Parathyroid adenoma (tissue), 2 donors: ENCODE data around the gene RHBDD3.

Source experiments
- H2AFZ ChIP-seq: fragments of 300-600 bp; sonication (generic); one replicate; pipeline ENCODE4 v1.7.0; 2017; ENCODE audit warnings: antibody characterized with exemption, mild to moderate bottlenecking
- H3K27ac ChIP-seq: fragments of 300-600 bp; sonication (generic); one replicate; pipeline ENCODE4 v1.7.0; 2017
- H3K27me3 ChIP-seq: fragments of 300-600 bp; sonication (generic); one replicate; pipeline ENCODE4 v1.7.0; 2017; ENCODE audit warnings: low read length; ENCODE audit not compliant: control insufficient read depth, insufficient read depth
- H3K36me3 ChIP-seq: fragments of 300-600 bp; sonication (generic); one replicate; pipeline ENCODE4 v1.7.0; 2017; ENCODE audit warnings: low read length; ENCODE audit not compliant: control insufficient read depth, insufficient read depth
- H3K4me1 ChIP-seq: fragments of 300-600 bp; sonication (generic); one replicate; pipeline ENCODE4 v1.7.0; 2017; ENCODE audit warnings: control low read depth
- H3K4me2 ChIP-seq: fragments of 300-600 bp; sonication (generic); one replicate; pipeline ENCODE4 v1.7.0; 2017; ENCODE audit warnings: low read length
- H3K4me3 ChIP-seq: fragments of 300-600 bp; sonication (generic); one replicate; pipeline ENCODE4 v1.7.0; 2017; ENCODE audit warnings: low read depth, low read length
- H3K79me2 ChIP-seq: fragments of 300-600 bp; sonication (generic); one replicate; pipeline ENCODE4 v1.7.0; 2017; ENCODE audit warnings: control low read depth
- H3K9ac ChIP-seq: fragments of 300-600 bp; sonication (generic); one replicate; pipeline ENCODE4 v1.7.0; 2017; ENCODE audit warnings: mild to moderate bottlenecking
- H3K9me3 ChIP-seq: fragments of 300-600 bp; sonication (generic); one replicate; pipeline ENCODE4 v1.7.0; 2017; ENCODE audit warnings: low read length; ENCODE audit not compliant: control insufficient read depth
- TF ChIP-seq, protein P1 (sequence below): fragments of 300-600 bp; sonication (generic); IDR thresholded peaks from one replicate; pipeline ENCODE4 v1.7.0; 2017; ENCODE audit warnings: antibody characterized with exemption, mild to moderate bottlenecking
- donor health status: primary hyperparathyroidism.

Gene RHBDD3

DNA sequence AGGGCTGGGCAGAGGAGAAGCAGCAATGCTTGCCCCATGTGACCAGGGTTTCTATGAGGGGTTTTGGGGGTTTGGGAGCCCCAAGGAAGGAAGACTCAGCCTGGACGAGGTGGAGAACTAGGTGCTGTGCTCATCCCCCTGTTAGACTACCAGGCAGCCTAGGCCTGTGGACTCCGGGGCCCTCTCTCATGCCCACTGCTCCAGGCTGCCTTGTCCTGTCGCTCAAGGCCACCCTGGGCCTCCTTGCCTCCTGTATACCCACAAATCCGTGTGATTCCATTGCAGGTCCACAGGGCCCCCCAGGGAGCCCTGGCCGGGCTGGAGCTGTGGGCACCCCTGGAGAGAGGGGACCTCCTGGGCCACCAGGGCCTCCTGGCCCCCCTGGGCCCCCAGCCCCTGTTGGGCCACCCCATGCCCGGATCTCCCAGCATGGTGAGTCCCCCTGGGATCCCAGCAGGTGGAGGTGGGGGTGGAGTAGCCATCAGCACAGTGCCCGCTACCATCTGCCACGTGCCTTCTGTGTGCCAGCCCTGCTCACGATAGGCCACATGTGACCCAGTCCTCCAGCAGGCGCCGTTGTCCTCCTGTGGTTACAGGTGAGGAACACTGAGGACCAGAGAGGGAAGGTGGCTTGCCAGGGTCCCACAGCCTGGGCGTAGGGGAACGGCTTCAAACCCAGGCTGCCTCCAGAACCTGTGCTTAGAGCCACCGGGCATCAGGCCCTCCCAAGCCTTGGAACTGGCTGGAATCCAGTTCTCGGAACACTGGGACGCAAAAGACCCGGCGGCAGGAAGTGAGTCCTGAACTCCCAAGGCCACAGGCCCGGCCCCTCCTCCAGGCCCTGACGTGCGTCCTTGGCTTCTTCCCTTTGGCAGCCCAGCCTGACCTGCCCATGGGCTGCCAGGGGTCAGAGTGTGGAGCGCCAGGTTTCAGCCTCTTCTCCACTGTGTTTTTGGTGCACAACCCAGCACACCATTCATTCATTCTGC is 35.5 kb downstream of the RHBDD3 start:
- Histone ChIP-seq H3K27ac (no peak overlapping the region), H3K4me3 (no peak overlapping the region), H3K36me3 (no peaks in the 10 kb centered on the region), H3K9me3 (no peaks in the 10 kb centered on the region), H3K4me1 (no peaks in the 10 kb centered on the region), H2AFZ (no peak overlapping the region), H3K9ac (no peak overlapping the region), H3K79me2 (no peaks in the 10 kb centered on the region), H3K4me2 (no peak overlapping the region), H3K27me3 (no peaks in the 10 kb centered on the region)
- TF ChIP-seq, protein P1, sequence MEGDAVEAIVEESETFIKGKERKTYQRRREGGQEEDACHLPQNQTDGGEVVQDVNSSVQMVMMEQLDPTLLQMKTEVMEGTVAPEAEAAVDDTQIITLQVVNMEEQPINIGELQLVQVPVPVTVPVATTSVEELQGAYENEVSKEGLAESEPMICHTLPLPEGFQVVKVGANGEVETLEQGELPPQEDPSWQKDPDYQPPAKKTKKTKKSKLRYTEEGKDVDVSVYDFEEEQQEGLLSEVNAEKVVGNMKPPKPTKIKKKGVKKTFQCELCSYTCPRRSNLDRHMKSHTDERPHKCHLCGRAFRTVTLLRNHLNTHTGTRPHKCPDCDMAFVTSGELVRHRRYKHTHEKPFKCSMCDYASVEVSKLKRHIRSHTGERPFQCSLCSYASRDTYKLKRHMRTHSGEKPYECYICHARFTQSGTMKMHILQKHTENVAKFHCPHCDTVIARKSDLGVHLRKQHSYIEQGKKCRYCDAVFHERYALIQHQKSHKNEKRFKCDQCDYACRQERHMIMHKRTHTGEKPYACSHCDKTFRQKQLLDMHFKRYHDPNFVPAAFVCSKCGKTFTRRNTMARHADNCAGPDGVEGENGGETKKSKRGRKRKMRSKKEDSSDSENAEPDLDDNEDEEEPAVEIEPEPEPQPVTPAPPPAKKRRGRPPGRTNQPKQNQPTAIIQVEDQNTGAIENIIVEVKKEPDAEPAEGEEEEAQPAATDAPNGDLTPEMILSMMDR = no peak

DNA sequence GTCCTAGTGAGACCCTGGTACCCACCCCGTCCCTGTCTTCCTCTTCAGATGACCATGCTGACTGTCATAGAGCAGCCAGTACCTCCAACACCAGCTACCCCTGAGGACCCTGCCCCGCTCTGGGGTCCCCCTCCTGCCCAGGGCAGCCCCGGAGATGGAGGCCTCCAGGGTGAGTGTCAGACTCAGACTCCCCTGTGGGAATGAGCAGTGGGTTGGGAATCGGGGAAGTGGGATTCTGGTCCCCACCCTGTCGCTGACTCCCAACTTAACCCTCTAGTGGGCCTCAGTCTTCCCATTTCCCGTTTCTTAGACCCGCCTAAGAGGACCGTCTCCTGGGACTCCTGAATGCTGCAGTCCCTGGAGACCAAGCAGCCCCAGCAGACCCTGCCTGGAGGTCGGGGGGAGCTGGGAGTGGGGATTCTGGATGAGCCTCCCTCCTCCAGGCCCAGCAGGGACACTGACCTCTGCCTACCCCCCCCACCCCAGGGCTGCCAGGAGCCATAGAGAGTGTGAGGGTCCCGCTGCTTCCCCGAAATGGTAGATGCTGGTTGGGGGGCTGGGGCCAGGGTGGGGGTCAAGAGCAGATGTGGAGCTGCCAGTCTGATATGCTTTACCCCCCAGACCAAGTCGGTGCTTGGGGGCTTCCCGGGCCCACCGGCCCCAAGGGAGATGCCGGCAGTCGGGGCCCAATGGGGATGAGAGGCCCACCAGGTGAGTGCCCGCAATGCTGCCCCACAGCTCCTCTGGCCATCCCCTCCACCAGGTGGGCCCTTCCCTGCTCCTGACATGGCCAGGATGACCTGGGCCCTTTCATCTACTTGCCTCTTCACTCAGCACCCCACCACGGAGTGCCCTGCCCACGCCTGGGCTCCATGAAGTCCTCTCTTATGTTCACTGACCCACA is 36.6 kb downstream of the RHBDD3 start:
- no peaks in the 10 kb centered on the region for H3K4me1 ChIP-seq
- H3K4me2 ChIP-seq = no peak overlapping the region

DNA sequence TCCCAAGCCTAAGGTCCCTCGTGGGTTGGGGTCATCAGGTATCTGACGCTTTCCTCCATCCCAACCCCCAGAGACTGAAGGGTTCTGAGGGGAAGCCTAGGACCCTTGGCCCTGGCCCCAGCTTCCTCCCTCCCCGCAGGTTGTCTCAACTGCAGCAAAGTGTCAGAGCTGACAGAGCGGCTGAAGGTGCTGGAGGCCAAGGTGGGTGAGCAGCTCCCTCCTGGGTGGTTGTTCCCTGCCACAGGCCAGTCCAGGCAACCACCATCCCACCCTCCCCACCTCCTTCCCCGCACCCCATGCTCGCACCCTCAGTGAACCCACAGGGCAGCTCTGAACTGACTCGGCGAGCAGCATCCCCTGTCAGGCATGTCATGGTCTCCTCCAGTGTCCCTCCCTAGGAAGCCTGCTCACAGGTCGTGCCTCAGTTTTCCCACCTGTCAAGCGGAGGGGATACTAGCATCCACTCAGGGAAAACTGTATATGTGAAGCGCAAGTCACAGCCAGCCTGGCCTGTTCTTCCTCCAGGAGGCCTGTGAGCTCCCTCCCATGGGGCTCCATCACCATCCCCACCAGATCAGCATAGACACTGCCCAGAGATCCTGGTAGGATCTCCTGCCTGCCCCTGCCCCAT is 41.3 kb downstream of the RHBDD3 start:
- Histone ChIP-seq H3K36me3 (no peaks in the 10 kb centered on the region), H3K9me3 (no peaks in the 10 kb centered on the region), H3K4me2 (no peak overlapping the region), H3K9ac (no peak overlapping the region), H3K27me3 (no peaks in the 10 kb centered on the region), H3K27ac (no peak overlapping the region), H3K4me1 (no peaks in the 10 kb centered on the region), H3K4me3 (no peak overlapping the region), H3K79me2 (no peaks in the 10 kb centered on the region), H2AFZ (no peak overlapping the region)
- TF ChIP-seq, protein P1 = no peak

More for the DNA sequence above, 36.6 kb downstream of the RHBDD3 start:
- Histone ChIP-seq H3K9me3 (no peaks in the 10 kb centered on the region), H3K27ac (no peak overlapping the region), H3K4me3 (no peak overlapping the region), H2AFZ (no peak overlapping the region), H3K9ac (no peak overlapping the region), H3K36me3 (no peaks in the 10 kb centered on the region), H3K27me3 (no peaks in the 10 kb centered on the region), H3K79me2 (no peaks in the 10 kb centered on the region)
- TF ChIP-seq, protein P1 = no peak

DNA sequence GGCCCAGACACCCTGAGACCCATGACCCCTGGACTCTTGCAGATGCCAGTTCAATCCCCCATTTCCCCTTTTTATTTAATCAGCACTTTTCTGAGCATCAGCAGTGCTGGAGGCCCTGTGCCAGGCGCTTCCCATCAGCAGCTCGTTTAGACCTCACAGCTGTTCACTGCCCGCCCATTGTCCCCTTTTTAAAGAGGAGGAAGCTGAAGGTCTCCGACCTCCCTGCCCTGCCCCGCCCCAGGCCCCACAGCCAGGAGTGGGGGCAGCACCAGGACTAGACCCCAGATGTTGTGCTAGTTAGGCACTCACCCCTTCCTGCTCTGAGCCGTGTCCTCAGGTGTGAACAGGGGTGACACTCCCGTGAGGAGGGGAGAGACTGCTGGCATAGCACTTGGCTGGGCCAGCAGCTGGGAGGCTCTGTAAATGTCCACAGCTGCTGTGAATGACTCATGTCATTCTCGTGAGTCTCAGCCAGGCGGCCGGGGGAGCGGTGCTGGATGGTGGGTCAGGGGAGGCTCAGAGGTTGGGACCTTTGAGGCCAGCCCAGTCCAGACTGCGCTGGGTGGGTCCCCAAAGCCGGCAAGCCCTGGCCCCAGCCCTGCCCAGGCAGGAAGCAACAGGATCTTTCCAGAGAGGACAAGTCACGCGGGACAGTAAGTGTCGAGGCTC is 42.2 kb downstream of the RHBDD3 start:
- H3K4me3 ChIP-seq = no peak overlapping the region
- no peak overlapping the region for H3K9ac ChIP-seq
- H3K79me2 ChIP-seq = no peaks in the 10 kb centered on the region
- no peaks in the 10 kb centered on the region for H3K36me3 ChIP-seq
- H3K27me3 ChIP-seq = no peaks in the 10 kb centered on the region
- H3K27ac ChIP-seq = no peak overlapping the region
- H3K4me2 ChIP-seq = no peak overlapping the region
- no peaks in the 10 kb centered on the region for H3K9me3 ChIP-seq
- no peak overlapping the region for H2AFZ ChIP-seq
- no peaks in the 10 kb centered on the region for H3K4me1 ChIP-seq
- TF ChIP-seq, protein P1 = no peak
